Naive B cell (primary cell): ENCODE measurements around the gene CCDC124. TPM values are rescaled to one million over a fixed set of nuclear protein-coding genes. Genes with fewer than 3 reads are reported as not detected.
"Not testable (repeated sequence)": the region's sequence is repeated elsewhere in the genome, so short reads cannot be mapped to it uniquely, and the experiment has no call there.

Source experiments
- ATAC-seq, 2 donors: fragments of 150-1000 bp; cut with Tn5 transposase; 2 replicates each; pipeline ENCODE4 v1.10.0; 2021; ENCODE audit warnings: low read depth in 2 of 2, mild to moderate bottlenecking in 2 of 2, moderate library complexity in 2 of 2
- DNase-seq: peaks from one replicate; pipeline ENCODE4 v3.0.0; 2022
- H3K27ac Mint-ChIP-seq, 6 donors: one replicate each; pipeline ENCODE4 v1.8.0; 2020 to 2022; ENCODE audit warnings: mild to moderate bottlenecking in 6 of 6, mixed read lengths in 6 of 6, moderate library complexity in 5 of 6, inconsistent platforms in 2 of 6
- H3K27me3 Mint-ChIP-seq, 3 donors: one replicate each; pipeline ENCODE4 v1.8.0; 2021 to 2022; ENCODE audit warnings: mixed read lengths in 3 of 3, mild to moderate bottlenecking in 1 of 3
- H3K36me3 Mint-ChIP-seq, 2 donors: one replicate each; pipeline ENCODE4 v1.8.0; 2020 to 2022; ENCODE audit warnings: mixed read lengths in 2 of 2, inconsistent platforms in 1 of 2, mild to moderate bottlenecking in 1 of 2
- H3K4me1 Mint-ChIP-seq, 3 donors: one replicate each; pipeline ENCODE4 v1.8.0; 2020 to 2022; ENCODE audit warnings: mixed read lengths in 3 of 3, inconsistent platforms in 1 of 3, mild to moderate bottlenecking in 1 of 3, moderate library complexity in 1 of 3
- H3K4me3 Mint-ChIP-seq, 8 donors: one replicate each; pipeline ENCODE4 v1.8.0; 2020 to 2022; ENCODE audit warnings: mild to moderate bottlenecking in 8 of 8, mixed read lengths in 8 of 8, moderate library complexity in 8 of 8, inconsistent platforms in 2 of 8
- H3K9me3 Mint-ChIP-seq, 7 donors: one replicate each; pipeline ENCODE4 v1.8.0; 2020 to 2022; ENCODE audit warnings: mixed read lengths in 7 of 7, mild to moderate bottlenecking in 5 of 7, inconsistent platforms in 2 of 7, moderate library complexity in 1 of 7
- polyA plus RNA-seq, 6 donors: library from polyadenylated mRNA; unstranded; fragments of 300-500 nt; fragmentation: Illumina TruSeq; gene quantifications; one replicate each; pipeline ENCODE4 v1.2.3, GENCODE V29; 2021; ENCODE audit warnings: low read depth in 6 of 6

The CCDC124 gene
- polyA plus RNA-seq, 6 donors from 2014 or later = 29.7 to 47.4 (median 32.6) TPM

GRCh38 chr19:17967257-17968051 lies 34.6 kb downstream of the CCDC124 start:
- Mint-ChIP-seq H3K27me3 (peaks cover 17 to 62% (median 46%) of the 10 kb centered on the region in 3 donors), H3K4me3 (peak overlapping the region in 7 of 8 donors; percentile 52 to 85 (median 77)), H3K4me1 (peaks cover 13 to 26% (median 18%) of the 10 kb centered on the region in 3 donors), H3K27ac (no peak overlapping the region), H3K9me3 (peaks cover 0 to 2% (median 0%) of the 10 kb centered on the region in 7 donors), H3K36me3 (peaks cover 0 to 6% of the 10 kb centered on the region in 2 donors)
- DNase-seq (no peak), ATAC-seq (peak in 1 of 2 donors; percentile 21)

- H3K4me1 Mint-ChIP-seq = peaks cover 16 to 32% (median 18%) of the 10 kb centered on the region in 3 donors
- peaks cover 0 to 6% of the 10 kb centered on the region in 2 donors for H3K36me3 Mint-ChIP-seq
- peaks cover 0 to 2% (median 0%) of the 10 kb centered on the region in 7 donors for H3K9me3 Mint-ChIP-seq
- DNase-seq (no peak), ATAC-seq (no peak)
- H3K27me3 Mint-ChIP-seq = peaks cover 16 to 57% (median 46%) of the 10 kb centered on the region in 3 donors
- H3K27ac Mint-ChIP-seq = no peak overlapping the region
- no peak overlapping the region for H3K4me3 Mint-ChIP-seq
Observed at GRCh38 chr19:17968362-17968761, 35.5 kb downstream of the CCDC124 start.

- no peak overlapping the region for H3K27ac Mint-ChIP-seq
- H3K9me3 Mint-ChIP-seq = peaks cover 0 to 2% (median 0%) of the 10 kb centered on the region in 7 donors
- H3K4me1 Mint-ChIP-seq = peaks cover 16 to 30% (median 18%) of the 10 kb centered on the region in 3 donors
- peaks cover 0 to 6% of the 10 kb centered on the region in 2 donors for H3K36me3 Mint-ChIP-seq
- H3K27me3 Mint-ChIP-seq = peaks cover 11 to 48% (median 38%) of the 10 kb centered on the region in 3 donors
- no peak for ATAC-seq
- H3K4me3 Mint-ChIP-seq = no peak overlapping the region
- DNase-seq = no peak
Observed at GRCh38 chr19:17969096-17969792, 36.4 kb downstream of the CCDC124 start.

- no peak overlapping the region for H3K27ac Mint-ChIP-seq
- DNase-seq (no peak), ATAC-seq (no peak)
- peaks cover 0 to 19% (median 8%) of the 10 kb centered on the region in 3 donors for H3K27me3 Mint-ChIP-seq
- H3K4me3 Mint-ChIP-seq = peak overlapping the region in 1 of 8 donors; percentile 68
- H3K36me3 Mint-ChIP-seq = no peaks in the 10 kb centered on the region
- H3K9me3 Mint-ChIP-seq = peaks cover 0 to 2% (median 0%) of the 10 kb centered on the region in 7 donors
- peaks cover 5 to 12% (median 7%) of the 10 kb centered on the region in 3 donors for H3K4me1 Mint-ChIP-seq
Observed at GRCh38 chr19:17972230-17972629, 39.4 kb downstream of the CCDC124 start.

- Mint-ChIP-seq H3K27me3 (peaks cover 0 to 9% (median 0%) of the 10 kb centered on the region in 3 donors), H3K4me1 (peaks cover 4 to 7% (median 5%) of the 10 kb centered on the region in 3 donors), H3K36me3 (no peaks in the 10 kb centered on the region), H3K9me3 (no peaks in the 10 kb centered on the region), H3K27ac (peak overlapping the region in 1 of 6 donors; percentile 19), H3K4me3 (no peak overlapping the region)
- DNase-seq (no peak), ATAC-seq (no peak)
Observed at GRCh38 chr19:17973759-17974158, 40.9 kb downstream of the CCDC124 start.

GRCh38 chr19:17974551-17974950 lies 41.7 kb downstream of the CCDC124 start:
- Mint-ChIP-seq H3K4me3 (no peak overlapping the region), H3K27me3 (peaks cover 0 to 4% (median 0%) of the 10 kb centered on the region in 3 donors), H3K27ac (peak overlapping the region in 1 of 6 donors; percentile 18), H3K36me3 (no peaks in the 10 kb centered on the region), H3K9me3 (no peaks in the 10 kb centered on the region), H3K4me1 (peaks cover 6 to 11% (median 7%) of the 10 kb centered on the region in 3 donors)
- DNase-seq = no peak
- no peak for ATAC-seq

GRCh38 chr19:17975032-17975431 lies 42.2 kb downstream of the CCDC124 start:
- peak overlapping the region in 1 of 6 donors; percentile 42 for H3K27ac Mint-ChIP-seq

GRCh38 chr19:17977021-17977420 lies 44.2 kb downstream of the CCDC124 start:
- no peak for DNase-seq
- no peaks in the 10 kb centered on the region for H3K9me3 Mint-ChIP-seq
- no peaks in the 10 kb centered on the region for H3K36me3 Mint-ChIP-seq
- no peak for ATAC-seq
- no peak overlapping the region for H3K4me3 Mint-ChIP-seq
- peak overlapping the region in 3 of 6 donors; percentile 15 to 63 (median 15) for H3K27ac Mint-ChIP-seq
- H3K4me1 Mint-ChIP-seq = peaks cover 16 to 26% (median 21%) of the 10 kb centered on the region in 3 donors
- no peaks in the 10 kb centered on the region for H3K27me3 Mint-ChIP-seq

More at GRCh38 chr19:17975032-17975431, 42.2 kb downstream of the CCDC124 start:
- Mint-ChIP-seq H3K4me3 (peak overlapping the region in 1 of 8 donors; percentile 19), H3K9me3 (no peaks in the 10 kb centered on the region), H3K36me3 (no peaks in the 10 kb centered on the region), H3K27me3 (no peaks in the 10 kb centered on the region), H3K4me1 (peaks cover 9 to 13% (median 12%) of the 10 kb centered on the region in 3 donors)
- ATAC-seq (no peak), DNase-seq (no peak)

- no peaks in the 10 kb centered on the region for H3K9me3 Mint-ChIP-seq
- H3K36me3 Mint-ChIP-seq = no peaks in the 10 kb centered on the region
- no peak for ATAC-seq
- peaks cover 16 to 26% (median 26%) of the 10 kb centered on the region in 3 donors for H3K4me1 Mint-ChIP-seq
- no peak for DNase-seq
- peak overlapping the region in 3 of 6 donors; percentile 33 to 63 (median 33) for H3K27ac Mint-ChIP-seq
- H3K4me3 Mint-ChIP-seq = peak overlapping the region in 1 of 8 donors; percentile 36
- no peaks in the 10 kb centered on the region for H3K27me3 Mint-ChIP-seq
Observed at GRCh38 chr19:17977488-17977887, 44.7 kb downstream of the CCDC124 start.

GRCh38 chr19:17981611-17982010 lies 48.8 kb downstream of the CCDC124 start:
- ATAC-seq = no peak
- no peaks in the 10 kb centered on the region for H3K9me3 Mint-ChIP-seq
- H3K4me3 Mint-ChIP-seq = peak overlapping the region in 1 of 8 donors; percentile 28
- H3K27ac Mint-ChIP-seq = peak overlapping the region in 1 of 6 donors; percentile 88
- H3K36me3 Mint-ChIP-seq = no peaks in the 10 kb centered on the region
- H3K4me1 Mint-ChIP-seq = peaks cover 16 to 35% (median 26%) of the 10 kb centered on the region in 3 donors
- no peak for DNase-seq
- H3K27me3 Mint-ChIP-seq = peaks cover 0 to 7% (median 7%) of the 10 kb centered on the region in 3 donors

GRCh38 chr19:17982430-17982829 lies 49.6 kb downstream of the CCDC124 start:
- DNase-seq = no peak
- Mint-ChIP-seq H3K4me3 (no peak overlapping the region), H3K27ac (no peak overlapping the region), H3K36me3 (no peaks in the 10 kb centered on the region), H3K4me1 (peaks cover 16 to 35% (median 26%) of the 10 kb centered on the region in 3 donors), H3K9me3 (no peaks in the 10 kb centered on the region), H3K27me3 (peaks cover 0 to 7% (median 7%) of the 10 kb centered on the region in 3 donors)
- no peak for ATAC-seq

- Mint-ChIP-seq H3K27me3 (peaks cover 0 to 7% (median 7%) of the 10 kb centered on the region in 3 donors), H3K9me3 (no peaks in the 10 kb centered on the region), H3K4me3 (no peak overlapping the region), H3K27ac (peak overlapping the region in 1 of 6 donors; percentile 47), H3K4me1 (peaks cover 9 to 26% (median 11%) of the 10 kb centered on the region in 3 donors), H3K36me3 (no peaks in the 10 kb centered on the region)
- no peak for ATAC-seq
- no peak for DNase-seq
Observed at GRCh38 chr19:17985037-17985818, 52.4 kb downstream of the CCDC124 start.

GRCh38 chr19:17986569-17986968 lies 53.8 kb downstream of the CCDC124 start:
- H3K9me3 Mint-ChIP-seq, H3K27ac Mint-ChIP-seq, H3K4me3 Mint-ChIP-seq, H3K36me3 Mint-ChIP-seq, DNase-seq, ATAC-seq, H3K27me3 Mint-ChIP-seq: not testable (repeated sequence)
- peaks cover 0 to 21% (median 5%) of the 10 kb centered on the region in 3 donors for H3K4me1 Mint-ChIP-seq
